HG03045 (cell line): ENCODE data around the gene CEL.
A peak's percentile ranks its signal among the peaks of the same experiment; 100 is the strongest.

Experiments
- ATAC-seq: cut with Tn5 transposase; IDR thresholded peaks from one replicate; pipeline ENCODE4 v1.9.1; 2021; ENCODE audit warnings: mild to moderate bottlenecking, moderate library complexity; ENCODE audit not compliant: unreplicated experiment

Gene CEL

GRCh38 chr9:133115604-133116345 is 54.0 kb downstream of the CEL start:
- peak; percentile 65 for ATAC-seq

GRCh38 chr9:133116346-133117231 is 54.8 kb downstream of the CEL start:
- ATAC-seq: no peak

- no peak for ATAC-seq
Measured at GRCh38 chr9:133117271-133118178, 55.7 kb downstream of the CEL start.

- no peak for ATAC-seq
Measured at GRCh38 chr9:133118179-133118520, 56.4 kb downstream of the CEL start.

DNA sequence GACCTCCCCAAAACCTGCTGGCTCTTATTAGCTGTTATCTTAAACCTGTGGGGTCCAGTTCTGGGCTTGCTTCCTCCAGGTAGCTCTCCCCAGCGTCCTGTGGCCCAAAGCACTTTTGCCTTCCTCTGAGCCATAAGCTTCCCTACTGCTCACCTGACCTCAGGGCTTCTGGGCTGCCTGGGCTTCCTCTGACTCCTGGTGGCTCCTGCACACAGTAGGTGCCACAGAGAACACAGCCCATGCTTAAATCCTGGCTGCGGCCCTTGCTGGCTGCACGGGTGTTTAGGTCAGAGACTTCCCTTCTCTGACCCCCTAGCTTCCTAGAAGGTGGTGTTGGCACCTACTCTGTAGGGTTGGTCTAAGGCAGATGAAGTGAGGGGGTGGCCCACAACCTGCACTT is 56.8 kb downstream of the CEL start:
- no peak for ATAC-seq

GRCh38 chr9:133119103-133119845 is 57.5 kb downstream of the CEL start:
- no peak for ATAC-seq

- no peak for ATAC-seq
Measured at GRCh38 chr9:133119846-133120500, 58.2 kb downstream of the CEL start.

DNA sequence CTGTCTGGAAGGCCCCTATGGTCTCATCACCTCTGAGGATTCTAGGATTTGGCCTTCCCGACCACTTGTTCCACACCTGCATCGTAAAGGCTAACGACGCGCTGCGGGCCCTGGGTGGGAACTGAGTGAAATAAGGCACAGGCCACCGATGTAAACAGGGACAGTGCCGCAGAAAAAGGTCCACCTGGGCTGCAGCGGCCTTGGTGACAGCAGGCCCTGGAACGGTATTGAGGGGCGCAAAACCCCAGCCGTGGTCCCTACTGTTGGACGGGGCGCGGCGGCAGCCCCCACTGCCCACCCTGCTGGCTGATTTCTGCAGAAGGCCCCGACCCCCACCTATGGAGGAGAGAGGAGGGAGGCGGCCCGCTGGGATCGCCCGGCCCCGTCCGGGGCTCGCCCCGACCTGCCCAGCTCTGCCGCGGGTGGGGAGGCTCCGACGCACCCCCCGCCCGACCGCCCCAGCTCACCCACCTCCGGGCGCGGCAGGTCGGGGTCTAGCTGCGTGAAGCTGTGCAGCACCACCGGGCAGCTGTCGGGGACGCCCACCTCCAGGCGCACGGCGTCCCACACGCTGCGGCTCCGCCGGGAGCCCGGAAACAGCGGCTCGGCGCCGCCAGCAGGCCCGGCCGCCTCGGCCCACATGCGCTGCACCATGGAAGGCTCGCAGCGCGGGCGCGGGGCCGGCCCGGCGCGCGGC is 58.9 kb downstream of the CEL start:
- peak; percentile 28 for ATAC-seq
